Fibroblast of mammary gland (primary cell): ENCODE data around the gene CADPS.

Experiments
- DNase-seq: peaks from one replicate; pipeline ENCODE4 v3.0.0-alpha.2; 2010; ENCODE audit warnings: low read depth
- H3K4me3 ChIP-seq: 2 replicates; pipeline ENCODE4 v1.5.1; 2011; ENCODE audit warnings: low read depth, mild to moderate bottlenecking, low read length, moderate library complexity; ENCODE audit not compliant: control insufficient read depth
- CTCF ChIP-seq: conservative IDR thresholded peaks from 2 replicates; pipeline ENCODE4 v1.5.1; 2011; ENCODE audit warnings: low read depth, low read length, inconsistent platforms; ENCODE audit not compliant: control insufficient read depth, insufficient read depth

Gene CADPS

DNA sequence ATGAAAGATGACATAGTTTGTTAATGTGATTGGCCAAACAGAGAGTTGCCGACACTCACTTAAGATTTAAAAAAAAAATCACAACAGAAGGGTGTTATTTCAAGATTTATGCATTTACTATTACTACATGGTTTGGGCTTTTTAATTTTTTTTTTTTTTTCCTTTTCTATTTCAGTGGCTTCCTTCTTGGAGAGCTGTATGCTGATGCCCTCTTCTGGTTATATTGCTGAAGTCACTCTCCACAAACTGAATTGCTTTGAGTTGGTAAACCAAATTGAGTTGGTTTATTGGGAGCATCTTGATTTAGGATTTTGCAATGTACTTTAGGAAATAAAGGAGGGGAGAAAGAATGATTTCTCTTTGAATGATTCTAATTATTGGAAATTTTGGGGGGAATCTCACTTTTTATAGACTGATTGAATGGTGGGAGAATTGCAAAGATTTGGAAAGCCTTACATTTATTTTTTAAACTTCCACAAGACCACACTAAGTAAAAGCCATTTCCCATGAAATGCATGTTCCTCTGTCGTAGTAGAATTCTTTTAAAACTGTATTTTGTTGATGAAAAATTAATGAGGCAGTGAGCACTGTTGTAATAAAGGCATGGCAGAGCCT lies 315.3 kb downstream of the CADPS start:
- no peak overlapping the region for H3K4me3 ChIP-seq
- DNase-seq: peak; percentile 79
- TF ChIP-seq CTCF: peak; percentile 67

DNA sequence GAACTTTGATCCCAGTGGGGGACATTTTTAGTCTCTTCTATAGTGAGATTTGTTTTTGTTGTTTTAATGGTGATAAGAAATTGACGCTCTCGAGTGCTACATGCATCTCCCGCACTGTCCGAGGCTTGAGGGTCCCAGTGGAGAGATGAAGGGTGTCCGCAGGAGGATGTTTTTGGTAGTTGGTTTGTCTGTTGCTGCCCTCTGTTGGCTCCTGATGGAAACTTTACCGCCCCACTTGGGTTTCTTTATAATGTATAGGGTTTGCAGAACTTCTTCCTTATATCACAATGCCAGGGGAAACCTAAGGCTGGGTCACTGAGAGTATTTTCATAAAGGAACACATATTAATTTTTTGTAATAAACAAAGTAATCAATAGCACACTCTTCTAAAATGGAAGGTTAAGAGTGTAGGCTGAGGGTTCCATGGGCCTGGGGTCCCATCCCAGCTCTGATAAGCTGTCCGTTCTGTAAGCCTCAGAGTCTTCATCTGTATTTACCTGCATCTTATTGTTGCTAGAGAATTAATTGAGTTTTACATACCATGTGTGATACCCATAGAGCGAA lies 316.6 kb downstream of the CADPS start:
- DNase-seq: peak; percentile 39
- TF ChIP-seq CTCF: peak; percentile 52
- no peak overlapping the region for H3K4me3 ChIP-seq

DNA sequence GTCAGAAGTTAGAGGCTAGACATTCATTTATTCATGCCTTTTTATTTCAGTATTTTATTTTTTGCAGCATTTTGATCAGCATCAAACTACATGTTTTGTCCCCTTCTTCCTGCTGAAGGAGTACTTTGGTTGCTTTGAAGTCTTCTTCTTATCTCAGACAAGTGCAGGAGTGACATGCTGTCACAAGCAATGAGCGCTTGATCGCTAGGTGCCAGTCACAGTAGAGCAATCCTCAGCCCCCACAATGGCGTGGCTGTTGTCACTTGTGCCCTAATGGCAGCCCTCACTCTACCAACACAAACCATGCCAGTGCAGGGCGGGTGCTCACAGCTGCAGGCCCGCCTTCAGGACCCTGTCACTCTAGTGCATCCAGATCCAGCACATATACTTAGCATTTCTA lies 317.2 kb downstream of the CADPS start:
- TF ChIP-seq CTCF: no peak
- no peak overlapping the region for H3K4me3 ChIP-seq
- DNase-seq: no peak

DNA sequence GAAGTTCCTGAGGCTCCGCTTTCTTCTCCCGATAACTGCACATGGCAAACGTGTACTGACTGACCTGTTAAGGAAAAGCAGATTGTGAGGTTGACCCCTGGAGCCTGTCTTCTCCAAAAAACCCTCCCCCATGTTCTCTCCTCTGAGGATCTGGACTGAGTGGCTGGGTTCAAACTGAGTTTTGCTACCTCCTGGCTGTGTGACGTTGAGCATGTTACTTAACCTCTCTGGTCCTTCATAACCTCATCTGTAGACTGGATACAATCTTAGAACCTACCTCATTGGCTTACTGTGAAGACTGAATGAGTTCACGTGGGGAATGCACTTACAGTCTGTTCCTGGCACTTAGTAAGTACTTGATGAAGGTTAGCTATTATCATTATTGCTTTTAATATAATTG lies 317.8 kb downstream of the CADPS start:
- DNase-seq: no peak
- H3K4me3 ChIP-seq: no peak overlapping the region
- TF ChIP-seq CTCF: no peak

GRCh38 chr3:62556121-62556815 lies 318.9 kb downstream of the CADPS start:
- TF ChIP-seq CTCF: no peak
- DNase-seq: no peak
- no peak overlapping the region for H3K4me3 ChIP-seq

DNA sequence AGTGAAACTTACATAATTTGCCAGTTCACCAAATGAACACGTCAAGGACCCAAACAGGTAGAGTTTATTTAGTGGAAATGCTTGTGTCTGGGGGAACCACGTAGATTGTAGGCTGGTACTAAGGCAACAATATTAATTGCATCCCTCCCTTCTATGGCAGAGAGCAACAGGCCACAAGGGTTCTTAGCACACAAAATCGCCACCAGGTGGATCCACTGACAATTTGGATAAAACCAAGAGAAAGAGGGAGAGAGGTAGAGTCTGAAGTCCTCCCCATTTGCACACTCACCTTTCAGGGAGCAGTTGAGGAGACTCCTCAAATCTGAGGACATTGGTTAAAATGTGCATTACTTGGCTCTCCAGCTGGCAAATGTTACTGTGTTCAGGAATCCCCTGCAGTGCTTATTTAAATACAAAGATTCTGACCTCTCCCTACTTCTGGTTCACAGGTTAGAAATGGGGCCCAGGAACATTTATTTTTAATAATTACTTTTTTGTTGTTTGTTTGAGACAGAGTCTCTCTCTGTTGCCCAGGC lies 320.9 kb downstream of the CADPS start:
- peak; percentile 38 for DNase-seq

More for the DNA sequence above, 320.9 kb downstream of the CADPS start:
- H3K4me3 ChIP-seq: no peak overlapping the region
- TF ChIP-seq CTCF: peak; percentile 48
